ENCODE measurements around the gene MFGE8.

GRCh38 chr15:88876573-88876972 lies 36.6 kb downstream of the MFGE8 start:
- TF ChIP-seq CTCF (optimal IDR thresholded peaks at IDR 0.05 in 1 of 3, IDR thresholded peaks at IDR 0.05 in 1 of 3, conservative IDR thresholded peaks at IDR 0.05 in 1 of 3; ENCODE audit: extremely low read depth in 1 of 3, insufficient read depth in 2 of 3, low read length in 3 of 3) (no peak), EZH2 (IDR thresholded peaks at IDR 0.05; ENCODE audit: low read length) (no peak)
